ENCODE data around the gene ARHGEF35.
"Not testable (repeated sequence)": the region's sequence is repeated elsewhere in the genome, so short reads cannot be mapped to it uniquely, and the experiment has no call there.

The ARHGEF35 gene

DNA sequence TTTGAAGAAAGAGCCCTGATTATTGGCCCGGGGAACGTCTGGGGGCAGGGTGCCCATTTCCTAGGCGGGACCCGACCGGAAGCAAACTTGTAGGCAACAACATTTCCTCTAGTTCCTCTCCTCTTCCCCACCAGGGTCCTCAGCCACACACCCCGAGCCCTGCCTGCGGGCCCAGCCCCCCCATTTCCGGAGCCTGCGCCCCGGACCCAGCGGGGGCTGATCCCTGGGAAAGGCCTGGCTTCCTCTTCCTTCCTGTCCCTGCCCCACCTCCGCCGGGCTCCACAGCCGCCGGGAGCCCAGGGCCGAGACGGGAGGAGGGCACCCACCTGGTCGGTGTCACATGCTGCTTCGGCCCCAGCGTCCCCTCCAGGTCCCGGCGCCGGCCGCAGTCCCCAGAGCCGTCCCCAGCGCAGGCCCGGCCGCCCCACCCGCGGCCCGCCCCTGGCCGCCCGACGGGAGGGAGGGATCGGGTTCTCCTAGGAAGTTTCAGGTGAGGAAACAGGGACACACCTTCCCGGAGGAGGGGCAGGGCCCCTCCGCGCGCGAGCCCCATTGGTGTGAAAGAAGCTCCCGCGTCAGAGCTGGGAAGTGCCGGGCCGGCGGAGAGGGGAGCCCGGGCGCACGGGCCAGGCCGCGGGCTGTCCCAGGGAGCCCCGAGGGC is at the start of gene ARHGEF35:
Gene ARHGEF35, minus strand, starts transcription at position 622 of the 661 bp plus-strand sequence. CDS start 7,450 bp downstream, outside the sequence.
- not testable (repeated sequence) for DNase-seq

GRCh38 chr7:144245372-144245771 is 49.7 kb upstream of the ARHGEF35 start:
- DNase-seq, result not testable (repeated sequence)

DNA sequence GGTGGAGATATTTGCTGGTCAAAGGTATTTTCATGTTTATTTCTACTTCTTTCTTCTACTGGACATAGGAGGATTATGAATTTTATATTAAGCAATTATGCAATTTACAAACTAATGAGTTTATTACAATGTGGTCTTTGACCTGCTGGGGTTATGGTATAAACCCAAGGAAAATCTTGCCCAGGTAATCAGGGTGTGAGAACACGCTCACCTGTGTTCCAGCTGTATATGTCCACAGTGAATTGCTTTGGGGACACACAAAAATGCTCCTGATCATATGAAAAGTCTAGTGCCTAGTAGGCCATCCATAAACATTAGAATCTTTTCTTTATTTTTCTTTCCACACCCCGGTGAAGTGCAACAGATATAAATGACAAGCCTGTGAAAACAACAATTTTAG is 43.7 kb upstream of the ARHGEF35 start, which contains the start of gene OR2A42:
Gene OR2A42, minus strand, starts transcription at position 241 of the 400 bp plus-strand sequence. CDS start 6,762 bp downstream, outside the sequence.
- DNase-seq, result not testable (repeated sequence)

DNA sequence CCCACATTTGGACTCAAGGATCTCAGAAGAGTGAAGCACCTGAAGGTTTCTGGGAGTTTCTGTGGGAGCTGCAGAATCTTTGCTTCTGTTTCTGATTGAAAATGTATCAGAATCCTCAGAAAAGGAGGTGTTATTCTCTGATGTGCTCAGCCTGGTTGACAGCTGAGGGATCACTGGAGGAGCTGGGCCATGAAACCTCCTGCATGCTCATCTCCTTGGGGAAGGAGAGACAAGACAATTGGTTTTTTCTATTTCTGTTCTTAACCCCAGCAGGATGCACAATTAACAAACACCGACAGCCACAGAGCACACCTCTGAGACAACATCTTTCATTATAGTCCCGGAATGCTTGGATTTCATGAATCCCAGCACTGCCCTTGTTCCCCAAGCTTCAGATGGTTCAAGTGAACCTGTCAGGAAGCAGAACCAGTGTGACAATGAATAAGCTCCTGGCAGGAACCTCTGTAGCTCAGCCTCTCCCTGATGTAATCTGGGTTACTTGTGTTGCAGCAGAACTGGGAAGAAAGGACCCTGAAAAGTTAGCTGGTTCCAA is 43.0 kb upstream of the ARHGEF35 start:
- not testable (repeated sequence) for DNase-seq

DNA sequence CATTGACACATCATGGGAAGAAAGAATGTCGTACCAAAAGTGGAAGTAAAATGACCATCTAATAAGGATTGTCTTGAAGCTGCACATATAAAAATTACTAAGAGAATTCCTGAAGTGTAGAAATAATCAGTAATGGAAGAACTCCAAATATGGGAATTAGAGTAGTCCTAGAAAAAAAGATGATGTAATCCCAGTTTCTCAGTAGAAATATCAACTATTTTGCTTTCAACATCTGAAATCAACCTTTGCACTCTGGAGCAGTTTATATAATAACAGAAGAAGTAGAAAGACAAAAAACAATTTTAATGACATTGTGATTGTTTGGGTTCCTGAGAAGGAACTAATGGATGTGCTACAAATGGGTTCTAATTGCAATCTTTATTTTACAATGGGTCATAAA is 37.4 kb upstream of the ARHGEF35 start:
- not testable (repeated sequence) for DNase-seq

GRCh38 chr7:144231027-144231426 is 35.4 kb upstream of the ARHGEF35 start:
- DNase-seq, result not testable (repeated sequence)

- DNase-seq, result not testable (repeated sequence)
These were observed 33.2 kb upstream of the ARHGEF35 start for GRCh38 chr7:144228810-144229209.

DNA sequence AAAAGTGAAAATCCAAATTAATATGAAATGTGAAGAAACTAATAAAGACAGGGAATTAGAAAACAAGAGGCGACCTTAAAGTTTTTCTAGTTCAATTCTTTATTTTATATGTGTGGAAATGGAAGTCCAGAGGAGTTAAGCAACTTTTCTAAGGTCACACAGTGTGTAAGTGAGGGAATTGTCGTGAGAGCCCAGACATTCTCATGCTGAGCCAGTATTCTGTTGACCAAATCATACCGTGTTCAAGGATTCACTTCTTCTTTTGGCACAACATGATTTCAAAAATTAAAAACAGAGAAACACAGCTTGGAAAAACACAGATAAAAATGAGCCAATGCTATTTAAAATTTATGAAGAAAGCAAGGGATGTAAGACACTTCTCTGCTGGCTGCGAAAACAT is 31.2 kb upstream of the ARHGEF35 start:
- not testable (repeated sequence) for DNase-seq

DNA sequence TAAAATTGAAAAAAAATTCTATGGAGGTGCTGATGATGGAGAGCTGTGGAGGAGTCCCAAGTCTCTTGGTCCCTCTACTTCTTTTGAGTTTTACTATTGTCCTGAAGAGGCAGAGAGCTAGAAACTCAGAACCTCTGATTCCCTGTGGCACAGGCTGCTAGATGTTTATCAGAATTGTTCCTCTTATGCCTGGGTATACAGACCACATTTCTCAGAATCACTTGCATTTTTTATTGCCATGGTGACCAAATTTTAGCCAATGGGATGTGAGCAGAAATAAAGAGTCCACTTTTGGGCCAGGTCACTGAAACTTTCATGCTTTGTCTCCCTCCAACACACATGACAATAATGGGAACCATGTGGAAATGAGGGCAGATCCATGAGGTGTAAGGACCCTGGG is 28.0 kb upstream of the ARHGEF35 start:
- DNase-seq, result not testable (repeated sequence)

GRCh38 chr7:144220531-144220930 is 24.9 kb upstream of the ARHGEF35 start:
- not testable (repeated sequence) for DNase-seq

GRCh38 chr7:144219149-144219548 is 23.5 kb upstream of the ARHGEF35 start:
- not testable (repeated sequence) for DNase-seq

DNA sequence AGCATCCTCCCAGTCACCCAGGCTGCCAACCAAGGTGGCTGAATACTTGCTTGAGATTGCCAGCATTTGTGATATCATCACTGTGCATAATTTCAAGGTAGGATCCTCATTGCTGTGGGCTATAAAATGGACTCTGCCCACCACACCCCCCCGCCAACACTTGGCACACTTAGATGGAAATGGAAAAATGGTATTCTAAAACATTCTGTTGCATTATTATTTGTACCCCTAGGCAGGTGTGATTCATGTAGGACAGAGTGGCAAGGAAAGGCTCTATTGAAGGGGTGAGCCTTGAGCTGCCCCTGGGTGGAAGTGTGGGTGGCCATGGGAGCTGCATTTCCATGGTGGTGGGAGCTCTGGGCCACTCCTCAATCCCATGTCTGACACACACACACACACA is 22.9 kb upstream of the ARHGEF35 start:
- DNase-seq, result not testable (repeated sequence)

DNA sequence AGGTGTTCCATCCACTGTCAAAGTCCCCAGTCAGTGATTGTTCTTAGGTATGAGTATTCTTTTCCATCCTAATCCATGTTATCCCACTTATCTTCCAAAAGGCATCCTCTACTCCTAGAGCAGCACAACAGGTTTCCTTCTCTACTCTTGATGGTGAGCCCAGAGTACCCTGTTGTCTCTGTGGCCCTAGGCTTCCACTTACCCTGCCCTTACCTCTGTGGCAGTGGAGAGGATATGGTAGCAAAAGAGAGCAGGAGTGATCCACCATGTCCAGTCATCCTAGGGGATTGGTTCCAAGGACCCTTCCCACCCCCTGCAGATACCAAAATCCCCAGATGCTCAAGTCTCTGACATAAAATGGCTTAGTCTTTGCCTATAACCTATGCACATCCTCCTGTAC is 21.6 kb upstream of the ARHGEF35 start:
- DNase-seq, result not testable (repeated sequence)

DNA sequence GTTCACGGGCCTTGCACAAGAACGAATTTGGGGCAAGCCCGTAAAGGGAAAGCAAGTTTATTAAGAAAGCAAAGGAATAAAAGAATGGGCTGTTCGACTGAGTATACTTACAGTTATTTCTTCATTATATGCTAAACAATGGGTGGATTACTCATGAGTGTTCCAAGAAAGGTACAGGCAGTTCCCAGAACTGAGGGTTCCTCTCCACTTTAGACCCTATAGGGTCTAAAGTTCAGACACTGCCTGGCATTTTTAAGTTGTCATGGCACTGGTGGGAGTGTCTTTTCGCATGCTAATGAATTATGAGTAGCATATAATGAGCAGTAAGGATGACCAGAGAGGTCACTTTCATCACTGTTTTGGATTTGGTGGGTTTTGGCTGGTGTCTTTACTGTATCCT is 9.7 kb upstream of the ARHGEF35 start:
- not testable (repeated sequence) for DNase-seq

DNA sequence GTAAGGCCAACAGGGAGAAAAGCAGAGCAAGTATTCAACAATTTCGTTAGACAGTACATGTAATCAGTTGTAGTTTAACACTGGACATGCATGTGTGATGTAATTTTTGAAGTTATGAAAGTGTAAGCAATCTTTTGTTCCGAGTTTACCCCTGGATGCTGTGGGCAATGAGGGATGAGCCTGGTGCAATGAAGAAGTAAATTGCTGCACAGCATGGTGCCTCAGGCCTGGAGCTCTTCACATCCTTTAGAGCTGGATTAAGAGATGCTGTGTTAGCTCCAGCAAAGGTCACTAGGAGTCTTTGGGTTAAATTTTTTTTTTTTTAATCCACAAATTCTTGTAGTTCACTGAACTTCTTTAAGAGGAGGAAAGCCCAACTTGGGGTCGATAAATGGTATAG is 7.5 kb upstream of the ARHGEF35 start:
- DNase-seq, result not testable (repeated sequence)

- DNase-seq, result not testable (repeated sequence)
These were observed 6.3 kb upstream of the ARHGEF35 start for GRCh38 chr7:144201978-144202377.

DNA sequence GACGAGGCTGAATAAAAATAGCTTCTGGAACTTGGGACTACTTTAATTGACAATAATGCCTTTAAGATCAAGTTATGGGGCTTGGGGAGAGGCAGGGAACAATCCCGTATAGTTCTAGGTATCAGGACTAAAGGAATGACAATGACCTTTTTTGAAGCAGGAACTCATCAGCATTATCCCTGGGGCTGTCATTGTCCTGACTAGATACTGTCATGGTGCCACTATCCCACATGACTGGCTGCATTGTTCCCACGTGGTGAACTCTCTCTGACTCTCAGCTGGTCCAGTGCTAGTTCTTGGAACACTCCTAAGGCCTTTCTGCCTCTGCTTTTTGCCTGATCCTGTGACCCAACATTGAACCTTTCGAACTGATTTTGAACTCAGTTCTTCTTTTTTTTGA is 3.3 kb upstream of the ARHGEF35 start:
- not testable (repeated sequence) for DNase-seq

- DNase-seq, result not testable (repeated sequence)
These were observed 1.2 kb downstream of the ARHGEF35 start for GRCh38 chr7:144194453-144194852.

- not testable (repeated sequence) for DNase-seq
These were observed 1.9 kb downstream of the ARHGEF35 start for GRCh38 chr7:144193782-144194181.

GRCh38 chr7:144188578-144189171 is 7.0 kb downstream of the ARHGEF35 start:
- not testable (repeated sequence) for DNase-seq

DNA sequence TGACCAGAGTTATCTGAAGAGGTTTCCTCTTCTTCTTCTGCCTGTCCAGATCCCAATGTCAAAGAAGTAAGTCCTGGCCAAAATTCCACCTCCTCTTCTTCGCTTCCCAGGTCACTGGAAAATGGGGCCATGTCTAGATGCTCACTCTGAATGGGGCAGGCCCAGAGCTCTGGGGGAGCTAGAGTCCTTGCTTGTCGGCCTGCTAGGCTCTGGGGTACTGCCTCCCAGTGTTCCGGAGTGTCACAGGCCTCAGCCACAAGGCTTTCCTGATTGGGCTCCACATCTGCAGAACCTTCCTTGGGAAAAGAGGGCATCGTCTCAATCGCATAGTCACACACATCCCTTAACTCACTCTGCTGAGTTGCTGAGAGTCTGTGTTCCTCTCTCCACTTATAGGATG is 7.8 kb downstream of the ARHGEF35 start:
- not testable (repeated sequence) for DNase-seq

GRCh38 chr7:144183166-144183565 is 12.5 kb downstream of the ARHGEF35 start, which contains the start of gene CTAGE4:
CTAGE4 (plus strand) TSS chr7:144183466; CDS start chr7:144183504, 38 bp downstream.
- DNase-seq, result not testable (repeated sequence)

DNA sequence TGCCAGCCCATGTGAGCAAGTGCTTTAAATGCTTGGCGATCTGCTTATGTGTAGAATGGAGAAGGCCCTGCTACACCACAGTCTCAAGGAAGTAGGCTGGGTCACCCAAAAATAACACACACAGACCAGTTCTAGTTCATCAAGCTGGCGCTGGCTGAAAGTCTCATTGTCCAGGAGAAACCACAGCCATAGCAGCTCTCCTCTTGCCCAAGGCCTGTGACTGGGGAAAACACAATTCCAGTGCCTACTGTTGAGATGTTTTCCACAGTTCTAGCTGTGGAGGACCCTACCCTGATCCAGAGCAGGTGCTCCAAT is 16.5 kb downstream of the ARHGEF35 start:
- not testable (repeated sequence) for DNase-seq
